Sciatic nerve (tissue), 2 donors: ENCODE data around the gene GRIK4. TPM values are rescaled to one million over a fixed set of nuclear protein-coding genes. Genes with fewer than 3 reads are reported as not detected.

Source experiments
- ATAC-seq: fragments of 200-7000 bp; cut with Tn5 transposase; one replicate; pipeline ENCODE4 v1.9.1; 2020; ENCODE audit warnings: mild to moderate bottlenecking, moderate library complexity
- DNase-seq: peaks from one replicate; pipeline ENCODE4 v3.0.0-alpha.2; 2020; ENCODE audit warnings: low spot score
- intact Hi-C: fragments of 100-400 bp; cut with DNase I; formaldehyde crosslinking; loops from one replicate; pipeline ENCODE4 v1.14.2; 2022
- total RNA-seq: library from RNA; stranded (reverse); fragmentation: NEBNext Ultra II Directional; extraction: Animal tissue kit (Norgen Biotek cat#: 25700); gene quantifications from one replicate; pipeline ENCODE4 v1.2.1, GENCODE V29; 2021
- donor health status: DM: no; HTN: no; CAD: no.
- donor health status: DM: no; HTN: no; CAD: no.

Gene GRIK4
- total RNA-seq, 1 donor from 2014 or later: 0.27 TPM

DNA sequence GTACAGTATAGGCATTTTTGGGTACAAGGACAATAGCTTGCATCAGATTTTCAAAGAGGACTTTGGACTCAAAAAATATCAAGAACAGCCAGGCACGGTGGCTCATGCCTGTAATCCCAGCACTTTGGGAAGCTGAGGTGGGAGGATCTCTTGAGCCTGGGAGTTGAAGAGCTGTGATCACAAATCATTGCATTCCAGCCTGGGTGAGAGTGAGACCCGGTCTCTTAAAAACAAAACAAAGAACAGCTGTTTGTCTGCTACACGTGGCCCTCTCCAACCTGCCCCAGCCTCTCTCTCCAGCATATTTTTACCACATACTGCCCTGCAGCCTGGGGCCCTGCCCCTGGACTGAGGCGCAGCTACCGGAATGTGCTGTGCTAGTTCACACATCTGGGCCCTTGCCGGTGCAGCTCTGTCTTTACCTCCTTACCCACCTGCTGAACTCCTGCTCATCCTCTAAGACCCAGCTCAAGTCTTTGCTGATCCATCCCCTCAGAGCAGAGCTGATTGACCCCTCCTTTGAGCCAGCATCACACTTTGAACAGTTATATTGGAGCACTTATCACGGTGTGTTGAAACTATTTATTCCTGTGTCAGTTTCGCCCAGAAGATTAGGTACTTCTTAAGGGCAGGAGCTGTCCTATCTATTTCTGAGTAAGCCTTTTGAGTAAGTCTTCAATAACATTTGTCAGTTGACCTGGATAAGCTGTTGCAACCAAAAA, 29.4 kb downstream of the GRIK4 start:
- DNase-seq: no peak
- ATAC-seq: no peak
- intact Hi-C loops: no loop called here

DNA sequence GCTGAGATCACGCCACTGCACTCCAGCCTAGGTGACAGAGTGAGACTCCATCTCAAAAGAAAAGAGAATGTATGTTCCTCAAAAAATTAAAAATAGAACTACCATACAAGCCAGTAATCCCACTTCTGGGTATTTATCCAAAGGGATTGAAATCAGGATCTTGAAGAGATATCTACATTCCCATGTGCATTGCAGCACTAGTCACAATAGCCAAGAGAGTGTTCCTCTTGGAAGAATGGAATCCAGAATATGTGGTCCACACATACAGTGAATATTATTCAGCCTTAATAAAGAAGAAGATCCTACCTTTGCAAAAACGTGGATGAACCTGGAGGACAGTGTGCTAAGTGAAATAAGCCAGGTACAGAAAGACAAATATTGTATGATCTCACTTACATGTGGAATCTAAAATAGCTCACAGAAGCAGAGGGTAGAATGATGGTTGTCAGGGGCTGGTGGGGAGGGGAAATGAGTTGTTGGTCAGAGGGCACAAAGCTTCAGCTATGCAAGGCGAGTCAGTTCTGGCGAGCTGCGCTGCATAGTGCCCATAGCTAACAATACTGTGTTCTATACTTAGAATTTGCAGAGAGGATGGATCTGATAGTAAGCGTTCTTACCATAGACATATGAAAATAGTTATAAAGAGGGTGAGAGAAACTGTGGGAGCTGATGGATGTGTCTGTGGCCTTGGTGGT, 32.1 kb downstream of the GRIK4 start:
- intact Hi-C loops: no loop called here

DNA sequence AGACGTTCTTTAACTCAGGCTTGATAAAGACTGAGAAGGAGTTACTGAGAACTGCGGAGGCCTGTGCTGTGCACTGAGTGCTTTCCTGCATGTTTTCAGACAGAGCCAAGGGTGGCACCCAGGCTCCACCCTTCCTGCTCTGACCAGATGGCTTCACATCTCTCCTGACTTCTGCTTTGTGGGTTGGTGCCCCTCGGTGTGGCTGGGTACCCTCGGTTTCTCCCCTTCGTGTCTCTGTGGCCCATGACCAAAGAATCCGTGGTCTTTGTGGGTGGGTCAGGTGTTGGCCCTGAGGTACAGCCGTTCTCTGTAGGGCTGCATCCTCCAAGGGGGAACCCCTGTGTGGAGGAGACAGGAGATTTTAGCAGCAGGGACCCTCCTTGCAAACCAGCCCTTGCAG, 34.3 kb downstream of the GRIK4 start:
- ATAC-seq (no peak), DNase-seq (no peak)
- intact Hi-C loops: no loop called here

More for the DNA sequence above, 32.1 kb downstream of the GRIK4 start:
- ATAC-seq (no peak), DNase-seq (no peak)

DNA sequence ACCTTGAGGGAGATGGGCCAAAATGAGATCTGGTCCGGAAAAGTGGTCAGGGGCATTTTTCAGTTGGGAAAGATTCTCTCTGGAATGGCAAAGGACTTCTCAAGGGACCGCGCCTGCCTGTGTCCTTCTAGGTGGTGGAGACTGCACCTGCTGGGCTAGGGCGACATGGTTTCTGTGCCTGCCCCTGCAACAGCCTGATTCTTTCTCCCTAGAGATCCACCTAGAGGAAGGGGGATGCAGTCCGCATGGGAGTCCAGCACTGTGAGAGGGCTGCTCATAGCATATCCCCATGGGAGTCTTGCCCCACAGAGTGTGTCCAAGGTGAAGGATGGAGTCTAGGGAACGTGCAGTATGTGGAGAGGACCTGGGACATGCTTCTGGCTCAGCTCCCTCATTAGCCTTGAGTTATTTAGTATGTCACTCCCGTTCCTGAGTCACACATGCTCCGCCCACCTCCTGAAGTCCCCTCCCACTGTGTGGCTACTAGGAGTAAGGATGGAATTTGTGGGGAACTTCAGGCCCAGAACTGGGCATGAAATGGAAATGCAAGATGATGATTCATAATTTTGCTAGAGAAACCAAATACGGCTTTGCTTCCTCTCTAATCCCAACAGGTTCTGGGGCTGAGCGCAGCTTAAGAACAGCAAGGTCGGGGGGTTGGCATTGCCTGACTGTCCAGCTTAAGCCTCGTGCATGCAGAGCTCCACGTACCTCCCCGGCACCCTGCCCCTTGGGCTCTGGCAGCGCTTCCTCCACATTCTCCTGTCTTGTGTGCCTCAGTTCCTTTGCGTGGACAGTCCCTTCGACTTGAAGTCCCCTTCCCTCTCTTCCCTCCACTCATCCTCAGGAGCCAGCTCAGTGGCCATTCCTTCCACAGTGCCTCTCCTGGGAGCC, 35.0 kb downstream of the GRIK4 start:
- intact Hi-C loops: no loop called here
- DNase-seq (no peak), ATAC-seq (peak; percentile 65)

DNA sequence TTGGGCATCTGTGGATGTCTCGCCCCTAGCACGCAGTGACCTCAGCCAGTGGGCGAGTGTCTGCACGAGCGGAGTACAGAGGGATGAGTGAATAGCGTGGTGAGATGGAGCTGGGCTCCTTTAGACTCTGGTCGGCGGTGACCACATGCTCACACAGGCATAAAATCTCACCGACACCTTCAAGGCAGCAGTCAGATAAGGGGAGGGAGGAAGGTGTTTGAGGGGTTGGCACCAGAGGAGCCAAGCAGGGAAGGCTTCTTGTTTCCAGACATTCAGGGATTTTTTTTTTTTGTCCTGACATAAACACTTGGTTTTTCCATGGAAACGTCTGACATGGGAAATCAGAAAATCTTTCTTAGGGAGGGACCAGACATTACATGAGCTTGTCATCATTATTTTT, 35.8 kb downstream of the GRIK4 start:
- ATAC-seq (no peak), DNase-seq (no peak)
- intact Hi-C loops: no loop called here

DNA sequence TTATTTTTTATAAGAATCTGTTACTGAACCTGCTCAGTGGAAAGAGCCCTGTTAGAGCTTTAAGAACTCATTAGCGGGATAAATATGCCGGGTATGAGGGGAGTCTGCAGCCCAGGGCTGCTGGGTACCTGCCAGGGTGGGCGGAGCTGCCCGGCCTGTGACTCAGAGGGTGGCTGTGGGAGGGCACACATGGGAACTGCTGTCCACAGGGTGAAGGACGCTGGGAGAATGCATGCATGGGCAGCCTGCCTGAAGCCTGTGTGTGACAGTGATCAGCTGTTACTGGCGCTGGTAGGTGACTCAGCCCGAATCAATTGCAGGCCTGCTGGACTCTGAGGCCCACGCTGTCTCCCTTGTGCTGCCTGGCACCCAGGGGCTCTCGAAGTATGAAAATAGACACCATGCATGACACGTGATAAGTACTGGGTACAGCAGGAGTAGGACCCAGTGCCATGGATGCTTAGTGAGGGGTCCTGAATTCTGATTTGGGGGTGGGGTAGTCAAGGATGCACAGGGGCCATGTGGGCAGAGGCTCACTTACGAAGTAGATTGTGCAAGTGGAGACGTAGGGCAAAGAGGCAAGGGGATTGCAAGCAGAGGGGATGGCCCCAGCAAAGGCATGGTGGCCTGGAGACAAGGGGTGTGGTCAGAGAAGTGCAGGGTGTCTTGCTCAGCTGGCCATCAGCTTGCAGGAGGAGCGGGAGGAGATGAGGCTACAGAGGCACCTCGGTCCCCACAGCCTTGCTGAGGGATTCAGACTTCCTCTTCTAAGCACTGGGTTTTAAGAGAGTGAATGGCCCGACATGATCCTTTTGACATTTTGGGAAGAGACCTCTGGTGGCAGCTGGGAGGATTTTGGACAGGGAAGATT, 36.5 kb downstream of the GRIK4 start:
- intact Hi-C loops: no loop called here
- DNase-seq: peak; percentile 77
- ATAC-seq: peak; percentile 85

DNA sequence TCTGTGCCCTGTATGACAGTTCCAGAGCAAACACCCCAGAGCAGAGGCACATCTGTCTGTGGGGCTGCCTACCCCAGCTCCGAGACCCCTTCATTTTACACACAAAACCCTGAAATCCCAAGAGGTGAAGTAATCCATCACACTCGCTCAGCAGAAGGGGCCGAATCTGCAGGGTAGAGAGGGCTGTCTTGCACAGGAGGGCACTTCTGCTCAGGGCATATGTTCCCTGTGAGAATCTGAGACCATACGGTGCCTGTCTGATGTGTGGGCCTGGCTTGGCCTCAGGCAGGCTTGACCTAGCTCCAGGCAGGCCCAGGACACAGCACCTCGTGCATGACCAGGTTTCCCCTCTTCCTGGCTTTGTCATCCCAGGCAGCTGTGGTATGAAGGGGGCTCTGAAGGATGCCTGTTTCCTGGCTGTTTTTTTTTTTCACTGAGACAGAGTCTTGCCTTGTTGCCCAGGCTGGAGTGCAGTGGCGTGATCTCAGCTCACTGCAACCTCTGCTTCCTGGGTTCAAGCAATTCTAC, 37.2 kb downstream of the GRIK4 start:
- DNase-seq: no peak
- ATAC-seq: no peak
- intact Hi-C loops: no loop called here

DNA sequence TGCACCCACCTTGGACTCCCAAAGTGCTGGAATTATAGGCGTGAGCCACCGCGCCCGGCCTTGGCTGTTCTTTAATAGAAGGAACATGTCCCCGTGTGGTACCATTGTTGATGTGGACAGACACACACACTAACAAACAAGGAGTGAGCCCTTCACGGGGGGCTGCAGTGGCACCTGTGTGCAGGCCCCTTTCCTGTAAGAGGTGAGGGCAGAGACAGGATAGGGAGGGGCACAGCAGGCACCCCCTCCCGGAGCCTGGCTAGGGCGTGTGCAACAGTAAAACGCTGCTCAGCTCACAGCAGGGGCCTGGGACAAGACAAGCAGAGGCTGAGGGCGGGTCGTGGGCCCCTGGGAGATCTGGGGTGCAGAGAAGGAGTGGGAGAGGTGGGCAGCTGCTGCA, 37.8 kb downstream of the GRIK4 start:
- intact Hi-C loops: no loop called here
- DNase-seq (no peak), ATAC-seq (no peak)

DNA sequence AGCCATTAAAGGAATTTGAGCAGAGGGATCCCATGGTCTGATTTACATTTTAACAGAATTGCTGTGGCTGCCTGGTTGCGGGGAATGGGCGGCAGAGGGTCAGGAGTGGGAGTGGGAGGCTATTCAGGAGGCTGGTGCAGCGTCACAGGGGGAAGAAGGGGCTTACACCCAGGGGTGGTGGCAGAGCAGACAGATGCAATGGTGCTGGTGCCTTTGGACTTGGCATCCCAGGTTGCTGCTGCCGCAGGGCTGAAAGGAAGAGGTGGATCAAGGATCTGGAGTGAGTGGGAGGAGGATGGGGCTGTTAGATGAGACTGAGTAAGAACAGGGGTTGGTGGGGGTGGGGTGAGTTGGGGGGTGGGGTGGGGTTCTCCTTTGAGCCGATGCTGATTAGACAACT, 38.5 kb downstream of the GRIK4 start:
- no peak for DNase-seq
- intact Hi-C loops: no loop called here
- ATAC-seq: no peak

DNA sequence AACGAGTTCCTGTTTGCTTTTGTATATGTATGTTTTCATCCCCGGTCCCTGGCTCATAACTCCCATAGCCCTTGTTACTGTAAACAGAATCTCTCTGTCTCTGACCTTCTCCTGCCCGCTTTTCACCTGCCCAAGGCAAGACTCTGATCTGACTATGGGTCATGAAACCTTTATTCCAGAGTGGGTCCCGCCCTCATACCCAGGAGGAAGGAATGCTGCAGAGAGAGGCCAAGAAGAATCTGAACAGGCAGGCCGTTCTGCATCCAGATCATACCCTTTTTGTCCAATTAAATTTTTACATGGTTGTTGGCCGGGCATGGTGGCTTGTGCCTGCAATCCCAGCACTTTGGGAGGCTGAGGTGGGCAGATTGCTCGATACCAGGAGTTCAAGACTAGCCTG, 39.6 kb downstream of the GRIK4 start:
- ATAC-seq: no peak
- intact Hi-C loops: no loop called here
- no peak for DNase-seq

DNA sequence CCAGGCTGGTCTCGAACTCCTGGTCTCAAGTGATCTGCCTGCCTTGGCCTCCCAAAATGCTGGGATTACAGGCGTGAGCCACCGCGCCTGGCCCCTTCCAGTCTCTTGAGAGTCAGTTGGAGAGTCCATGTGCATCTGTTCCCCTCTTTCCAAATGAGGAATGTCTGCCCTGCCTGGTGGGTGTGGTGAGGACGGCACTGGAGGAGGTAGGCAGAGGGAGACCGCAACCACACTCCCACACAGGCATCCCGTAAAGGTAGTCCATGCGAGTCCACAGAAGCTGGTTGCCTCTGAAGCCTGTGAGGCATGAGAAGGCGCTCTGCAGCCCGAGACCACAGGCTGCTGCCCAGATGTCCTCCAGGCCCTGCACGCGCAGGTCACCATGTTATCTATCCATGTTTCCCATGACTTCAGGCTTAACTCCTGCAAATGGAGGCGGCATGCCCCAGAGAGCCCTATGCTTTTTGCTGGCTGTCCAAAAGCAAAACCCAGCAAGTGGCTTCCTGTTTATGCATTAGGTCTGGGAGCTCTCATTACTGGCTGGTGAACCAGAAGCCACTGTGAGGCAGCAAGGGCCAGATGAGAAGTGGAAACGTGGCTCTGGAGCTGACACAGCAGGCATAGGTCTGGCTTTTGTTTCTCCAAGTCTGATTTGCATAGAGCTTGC, 43.4 kb downstream of the GRIK4 start:
- DNase-seq (no peak), ATAC-seq (no peak)

DNA sequence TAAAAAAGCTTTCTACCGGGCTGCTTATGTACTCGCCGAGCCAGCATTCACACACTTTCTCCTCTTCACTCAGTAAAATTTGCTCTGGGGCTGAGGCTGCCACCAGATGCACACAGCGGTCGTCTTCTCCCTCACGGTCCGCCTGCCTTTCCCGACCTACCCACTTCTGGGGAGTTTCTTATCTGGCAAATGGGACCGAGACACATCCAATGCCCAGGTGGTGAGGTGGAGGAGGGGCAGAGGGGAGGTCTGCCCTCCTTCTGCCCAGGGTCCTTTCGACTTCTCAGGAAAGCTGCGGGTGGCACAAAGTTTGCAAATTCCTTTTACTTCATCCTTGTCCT, 43.9 kb downstream of the GRIK4 start:
- intact Hi-C loops: no loop called here
- ATAC-seq: no peak
- no peak for DNase-seq

More for the DNA sequence above, 43.4 kb downstream of the GRIK4 start:
- intact Hi-C loops: no loop called here

DNA sequence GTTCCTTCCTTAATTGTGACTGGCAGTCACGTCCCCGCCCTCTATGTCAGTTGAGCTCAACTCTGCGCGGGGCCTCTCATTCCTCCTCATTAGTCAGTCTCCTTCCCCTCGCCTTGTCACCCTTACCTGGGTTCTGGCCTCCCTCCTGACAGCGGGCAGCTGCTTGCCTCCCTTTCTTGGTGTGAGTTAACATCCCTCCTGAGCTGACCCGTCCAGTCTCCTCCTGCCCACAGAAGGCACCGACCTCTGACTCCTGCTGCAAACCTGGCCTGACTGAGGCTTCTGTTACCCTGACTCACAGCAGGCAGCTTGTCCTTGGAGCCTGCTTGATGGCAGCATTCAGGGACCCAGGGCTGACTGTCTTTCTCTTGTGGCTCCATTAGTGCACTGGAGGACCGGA, 45.2 kb downstream of the GRIK4 start:
- intact Hi-C loops: no loop called here
- DNase-seq: no peak
- no peak for ATAC-seq

DNA sequence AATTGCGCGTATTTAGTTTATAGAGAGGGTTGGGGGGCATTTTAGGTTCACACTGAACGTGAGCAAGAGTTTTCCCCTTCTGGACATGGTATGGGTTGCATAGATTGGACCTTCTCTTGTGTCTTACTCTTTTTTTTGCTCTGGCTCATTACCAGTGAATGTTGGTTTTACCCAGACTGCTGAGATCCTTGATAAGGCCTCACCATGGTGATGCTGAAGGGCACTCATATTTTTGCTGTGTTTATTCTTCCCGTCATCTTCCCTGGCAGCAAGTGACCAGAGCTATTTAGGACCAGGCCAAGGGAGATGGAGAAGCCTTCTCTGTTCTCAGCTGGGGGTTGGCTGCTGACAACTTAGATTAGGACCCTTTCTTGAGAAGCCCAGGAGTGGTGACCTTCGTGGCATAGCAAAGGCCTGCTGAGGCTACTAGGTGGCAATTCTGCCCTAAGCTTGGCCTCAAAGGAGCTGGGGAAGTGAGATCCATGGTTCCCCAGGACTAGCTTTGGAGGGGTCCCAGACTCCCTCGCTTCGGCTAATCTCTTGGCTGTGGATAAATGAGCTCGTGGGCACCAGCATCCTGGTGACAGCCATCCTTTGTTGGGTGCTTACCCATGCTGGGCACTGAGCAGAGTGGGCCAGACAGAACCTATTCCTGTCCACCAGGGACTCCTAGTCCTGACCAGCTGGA, 47.3 kb downstream of the GRIK4 start:
- ATAC-seq (no peak), DNase-seq (no peak)
- intact Hi-C loops: no loop called here

DNA sequence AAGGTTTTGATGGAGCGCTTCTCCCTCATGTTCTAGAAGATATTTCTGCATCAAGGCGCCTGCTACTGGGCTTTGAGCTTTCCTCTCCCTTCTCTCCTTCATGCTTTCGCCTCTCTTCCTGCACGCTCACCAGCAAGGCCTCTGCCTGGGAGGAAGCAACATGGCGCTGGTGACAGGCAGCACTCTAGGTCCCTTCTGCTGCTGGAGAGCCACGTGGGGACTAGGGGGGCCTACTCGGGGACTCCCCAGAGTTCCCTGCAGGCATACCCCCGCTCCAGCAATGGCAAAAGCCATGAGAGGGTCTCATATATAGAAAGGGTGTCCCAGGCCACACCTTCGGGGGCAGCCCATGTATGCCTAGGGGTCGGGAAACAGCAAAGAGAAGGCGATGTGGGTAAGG, 49.7 kb downstream of the GRIK4 start:
- intact Hi-C loops: no loop called here
- no peak for DNase-seq
- no peak for ATAC-seq

DNA sequence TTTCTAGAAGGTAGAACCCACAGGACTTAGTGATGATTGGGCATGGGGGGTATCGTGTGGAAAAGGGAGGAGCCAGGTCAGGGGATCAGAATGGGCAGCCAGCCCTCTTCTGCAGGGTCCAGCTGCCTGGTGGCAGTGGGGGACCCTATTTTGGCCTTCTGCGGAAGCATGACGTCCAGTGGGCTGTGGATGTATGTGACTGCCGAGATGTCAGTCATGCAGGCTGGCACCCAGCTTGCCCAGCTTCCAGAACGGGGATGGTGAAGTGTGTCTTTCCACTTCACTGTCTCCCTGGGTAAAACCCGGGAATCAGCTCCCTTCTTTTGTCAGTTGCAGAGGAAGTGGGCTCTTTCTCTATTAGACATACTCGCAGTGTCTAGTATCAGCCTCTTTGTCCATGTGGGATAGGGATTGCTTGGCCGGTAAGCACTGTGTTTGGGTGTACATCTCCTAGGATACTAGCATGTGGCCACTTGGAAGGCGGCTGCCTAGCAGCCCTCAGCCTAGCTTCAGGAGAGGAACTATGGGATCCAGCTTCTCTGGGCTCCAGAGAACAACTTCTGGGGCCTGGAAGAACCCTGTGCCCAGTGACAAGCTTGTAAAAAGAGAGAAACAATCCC, 51.4 kb downstream of the GRIK4 start:
- DNase-seq: no peak
- intact Hi-C loops: no loop called here
- peak; percentile 65 for ATAC-seq
